Endometrium (tissue), 2 donors: ENCODE results near the gene MRGPRX1.
"Not testable (repeated sequence)": the region's sequence is repeated elsewhere in the genome, so short reads cannot be mapped to it uniquely, and the experiment has no call there.

Source experiments
- FAIRE-seq: peaks from 2 replicates; lab custom pipeline; 2012; peaks lifted over from hg19 to GRCh38; lab: Jason Lieb, UNC
- donor health status: control.
- donor health status: control.

MRGPRX1 gene

GRCh38 chr11:18939314-18939713, at the start of gene MRGPRX1:
TSS of gene MRGPRX1 (minus strand) at chr11:18939414. CDS start at chr11:18934784, 4,630 bp downstream.
- no peak for FAIRE-seq

- FAIRE-seq: no peak
These were observed 48.4 kb upstream of the MRGPRX1 start for GRCh38 chr11:18987454-18988231.

- FAIRE-seq: no peak
These were observed 47.5 kb upstream of the MRGPRX1 start for GRCh38 chr11:18986744-18987143.

GRCh38 chr11:18981897-18982296, 42.7 kb upstream of the MRGPRX1 start:
- FAIRE-seq: no peak

- no peak for FAIRE-seq
These were observed 35.0 kb upstream of the MRGPRX1 start for GRCh38 chr11:18974192-18974591.

- no peak for FAIRE-seq
These were observed 33.1 kb upstream of the MRGPRX1 start for GRCh38 chr11:18972336-18972735.

GRCh38 chr11:18969720-18970119, 30.5 kb upstream of the MRGPRX1 start:
- no peak for FAIRE-seq

- FAIRE-seq: no peak
These were observed 19.2 kb upstream of the MRGPRX1 start for GRCh38 chr11:18958221-18958910.

GRCh38 chr11:18956630-18957029, 17.4 kb upstream of the MRGPRX1 start:
- no peak for FAIRE-seq

- FAIRE-seq: no peak
These were observed 3.1 kb downstream of the MRGPRX1 start for GRCh38 chr11:18936002-18936673.

- FAIRE-seq: no peak
These were observed 4.9 kb downstream of the MRGPRX1 start for GRCh38 chr11:18934195-18934814.

- no peak for FAIRE-seq
These were observed 11.5 kb downstream of the MRGPRX1 start for GRCh38 chr11:18927550-18928322.

- FAIRE-seq: not testable (repeated sequence)
These were observed 13.8 kb downstream of the MRGPRX1 start for GRCh38 chr11:18925426-18925825.

- no peak for FAIRE-seq
These were observed 26.3 kb downstream of the MRGPRX1 start for GRCh38 chr11:18912883-18913282.

- FAIRE-seq: no peak
These were observed 31.8 kb downstream of the MRGPRX1 start for GRCh38 chr11:18907391-18907790.

GRCh38 chr11:18900637-18901036, 38.6 kb downstream of the MRGPRX1 start:
- not testable (repeated sequence) for FAIRE-seq

- not testable (repeated sequence) for FAIRE-seq
These were observed 39.0 kb downstream of the MRGPRX1 start for GRCh38 chr11:18900151-18900611.

- FAIRE-seq: not testable (repeated sequence)
These were observed 47.5 kb downstream of the MRGPRX1 start for GRCh38 chr11:18891712-18892111.

- no peak for FAIRE-seq
These were observed 48.6 kb downstream of the MRGPRX1 start for GRCh38 chr11:18890615-18891014.
